Parathyroid adenoma (tissue), 2 donors: Measurements from ENCODE around the gene CDON.

ENCODE experiments used
- H2AFZ ChIP-seq: fragments of 300-600 bp; sonication (generic); one replicate; pipeline ENCODE4 v1.7.0; 2017; ENCODE audit warnings: antibody characterized with exemption, mild to moderate bottlenecking
- H3K27ac ChIP-seq: fragments of 300-600 bp; sonication (generic); one replicate; pipeline ENCODE4 v1.7.0; 2017
- H3K27me3 ChIP-seq: fragments of 300-600 bp; sonication (generic); one replicate; pipeline ENCODE4 v1.7.0; 2017; ENCODE audit warnings: low read length; ENCODE audit not compliant: control insufficient read depth, insufficient read depth
- H3K36me3 ChIP-seq: fragments of 300-600 bp; sonication (generic); one replicate; pipeline ENCODE4 v1.7.0; 2017; ENCODE audit warnings: low read length; ENCODE audit not compliant: control insufficient read depth, insufficient read depth
- H3K4me1 ChIP-seq: fragments of 300-600 bp; sonication (generic); one replicate; pipeline ENCODE4 v1.7.0; 2017; ENCODE audit warnings: control low read depth
- H3K4me2 ChIP-seq: fragments of 300-600 bp; sonication (generic); one replicate; pipeline ENCODE4 v1.7.0; 2017; ENCODE audit warnings: low read length
- H3K4me3 ChIP-seq: fragments of 300-600 bp; sonication (generic); one replicate; pipeline ENCODE4 v1.7.0; 2017; ENCODE audit warnings: low read depth, low read length
- H3K79me2 ChIP-seq: fragments of 300-600 bp; sonication (generic); one replicate; pipeline ENCODE4 v1.7.0; 2017; ENCODE audit warnings: control low read depth
- H3K9ac ChIP-seq: fragments of 300-600 bp; sonication (generic); one replicate; pipeline ENCODE4 v1.7.0; 2017; ENCODE audit warnings: mild to moderate bottlenecking
- H3K9me3 ChIP-seq: fragments of 300-600 bp; sonication (generic); one replicate; pipeline ENCODE4 v1.7.0; 2017; ENCODE audit warnings: low read length; ENCODE audit not compliant: control insufficient read depth
- CTCF ChIP-seq: fragments of 300-600 bp; sonication (generic); IDR thresholded peaks from one replicate; pipeline ENCODE4 v1.7.0; 2017; ENCODE audit warnings: antibody characterized with exemption, mild to moderate bottlenecking
- donor health status: primary hyperparathyroidism.

Gene CDON

GRCh38 chr11:125979511-125979910, 83.2 kb downstream of the CDON start:
- Histone ChIP-seq H3K9me3 (no peaks in the 10 kb centered on the region), H3K27me3 (no peaks in the 10 kb centered on the region), H3K79me2 (no peaks in the 10 kb centered on the region), H2AFZ (no peak overlapping the region), H3K4me3 (no peak overlapping the region), H3K36me3 (no peaks in the 10 kb centered on the region), H3K4me1 (no peaks in the 10 kb centered on the region), H3K27ac (no peak overlapping the region), H3K9ac (no peak overlapping the region), H3K4me2 (no peak overlapping the region)
- TF ChIP-seq CTCF, result no peak

GRCh38 chr11:125978778-125979407, 83.8 kb downstream of the CDON start:
- H3K36me3 ChIP-seq, result no peaks in the 10 kb centered on the region
- no peaks in the 10 kb centered on the region for H3K9me3 ChIP-seq
- no peaks in the 10 kb centered on the region for H3K27me3 ChIP-seq
- no peak overlapping the region for H3K4me3 ChIP-seq
- no peaks in the 10 kb centered on the region for H3K79me2 ChIP-seq
- no peaks in the 10 kb centered on the region for H3K4me1 ChIP-seq
- H2AFZ ChIP-seq, result no peak overlapping the region
- H3K27ac ChIP-seq, result no peak overlapping the region
- no peak overlapping the region for H3K9ac ChIP-seq
- no peak for TF ChIP-seq CTCF
- no peak overlapping the region for H3K4me2 ChIP-seq

- Histone ChIP-seq H3K4me1 (no peaks in the 10 kb centered on the region), H3K27ac (no peak overlapping the region), H3K27me3 (no peaks in the 10 kb centered on the region), H3K4me3 (no peak overlapping the region), H3K4me2 (no peak overlapping the region), H2AFZ (no peak overlapping the region), H3K9me3 (no peaks in the 10 kb centered on the region), H3K9ac (no peak overlapping the region), H3K79me2 (no peaks in the 10 kb centered on the region), H3K36me3 (no peaks in the 10 kb centered on the region)
- TF ChIP-seq CTCF, result no peak
These were observed 84.4 kb downstream of the CDON start for GRCh38 chr11:125978181-125978716.

- Histone ChIP-seq H3K4me1 (no peaks in the 10 kb centered on the region), H3K27ac (no peak overlapping the region), H3K36me3 (no peaks in the 10 kb centered on the region), H3K9me3 (no peaks in the 10 kb centered on the region), H3K9ac (no peak overlapping the region), H3K4me2 (no peak overlapping the region), H3K27me3 (no peaks in the 10 kb centered on the region), H3K4me3 (no peak overlapping the region), H3K79me2 (no peaks in the 10 kb centered on the region), H2AFZ (no peak overlapping the region)
- TF ChIP-seq CTCF, result no peak
These were observed 85.3 kb downstream of the CDON start for GRCh38 chr11:125977333-125977732.

- Histone ChIP-seq H3K9me3 (no peaks in the 10 kb centered on the region), H3K27ac (no peak overlapping the region), H3K27me3 (no peaks in the 10 kb centered on the region), H2AFZ (no peak overlapping the region), H3K79me2 (no peaks in the 10 kb centered on the region), H3K9ac (no peak overlapping the region), H3K4me3 (no peak overlapping the region), H3K36me3 (no peaks in the 10 kb centered on the region), H3K4me2 (no peak overlapping the region), H3K4me1 (no peaks in the 10 kb centered on the region)
- TF ChIP-seq CTCF, result no peak
These were observed 86.5 kb downstream of the CDON start for GRCh38 chr11:125976156-125976555.
